Vagina (tissue), 2 donors: ENCODE data around the gene SLC39A1. TPM values are rescaled to one million over a fixed set of nuclear protein-coding genes. Genes with fewer than 3 reads are reported as not detected.

ENCODE experiments used
- DNase-seq, 2 donors: peaks; one replicate each; pipeline ENCODE4 v3.0.0-alpha.2; 2017; ENCODE audit errors: extremely low spot score in 2 of 2
- H3K27ac ChIP-seq: fragments of 200-600 bp; sonication (generic); one replicate; pipeline ENCODE4 v1.5.1; 2019
- H3K27me3 ChIP-seq: fragments of 200-600 bp; sonication (generic); one replicate; pipeline ENCODE4 v1.5.1; 2019
- H3K36me3 ChIP-seq, 2 donors: fragments of 200-600 bp; sonication (generic); one replicate each; pipeline ENCODE4 v1.5.1; 2017 to 2019
- H3K4me1 ChIP-seq: fragments of 200-600 bp; sonication (generic); one replicate; pipeline ENCODE4 v1.5.1; 2019
- H3K4me3 ChIP-seq, 2 donors: fragments of 200-600 bp; sonication (generic); 1 replicate in 1 of 2; 2 replicates in 1 of 2; pipeline ENCODE4 v1.5.1; 2016 to 2019
- H3K9me3 ChIP-seq: fragments of 200-600 bp; sonication (generic); one replicate; pipeline ENCODE4 v1.5.1; 2019
- CTCF ChIP-seq, 3 experiments: fragments of 450-650 bp in 2 of 3; fragments of 200-600 bp in 1 of 3; sonication (generic) in 1 of 3; IDR thresholded peaks; one replicate each; pipeline ENCODE4 v1.5.1; 2017 to 2019; ENCODE audit warnings: antibody characterized with exemption in 3 of 3, mild to moderate bottlenecking in 2 of 3, moderate library complexity in 2 of 3
- POLR2A ChIP-seq, 2 donors: fragments of 450-650 bp; IDR thresholded peaks; one replicate each; pipeline ENCODE4 v1.6.1; 2017; ENCODE audit warnings: antibody characterized with exemption in 2 of 2, mild to moderate bottlenecking in 2 of 2, moderate library complexity in 2 of 2
- POLR2AphosphoS5 ChIP-seq, 2 donors: sonication (generic); formaldehyde crosslinking; IDR thresholded peaks; one replicate each; pipeline ENCODE4 v1.9.0; 2017; ENCODE audit warnings: antibody characterized with exemption in 2 of 2, mild to moderate bottlenecking in 2 of 2, low read depth in 1 of 2; ENCODE audit not compliant: insufficient read depth in 1 of 2
- intact Hi-C: fragments of 100-400 bp; cut with DNase I; formaldehyde crosslinking; loops from one replicate; pipeline ENCODE4 v1.15.1; 2023
- total RNA-seq: library from RNA; depleted of rRNA; stranded (reverse); fragments of >200 nt; gene quantifications from one replicate; pipeline ENCODE4 v1.2.3, GENCODE V29; 2016

Gene SLC39A1
- total RNA-seq, 1 donor from 2014 or later, result 77.8 TPM

DNA sequence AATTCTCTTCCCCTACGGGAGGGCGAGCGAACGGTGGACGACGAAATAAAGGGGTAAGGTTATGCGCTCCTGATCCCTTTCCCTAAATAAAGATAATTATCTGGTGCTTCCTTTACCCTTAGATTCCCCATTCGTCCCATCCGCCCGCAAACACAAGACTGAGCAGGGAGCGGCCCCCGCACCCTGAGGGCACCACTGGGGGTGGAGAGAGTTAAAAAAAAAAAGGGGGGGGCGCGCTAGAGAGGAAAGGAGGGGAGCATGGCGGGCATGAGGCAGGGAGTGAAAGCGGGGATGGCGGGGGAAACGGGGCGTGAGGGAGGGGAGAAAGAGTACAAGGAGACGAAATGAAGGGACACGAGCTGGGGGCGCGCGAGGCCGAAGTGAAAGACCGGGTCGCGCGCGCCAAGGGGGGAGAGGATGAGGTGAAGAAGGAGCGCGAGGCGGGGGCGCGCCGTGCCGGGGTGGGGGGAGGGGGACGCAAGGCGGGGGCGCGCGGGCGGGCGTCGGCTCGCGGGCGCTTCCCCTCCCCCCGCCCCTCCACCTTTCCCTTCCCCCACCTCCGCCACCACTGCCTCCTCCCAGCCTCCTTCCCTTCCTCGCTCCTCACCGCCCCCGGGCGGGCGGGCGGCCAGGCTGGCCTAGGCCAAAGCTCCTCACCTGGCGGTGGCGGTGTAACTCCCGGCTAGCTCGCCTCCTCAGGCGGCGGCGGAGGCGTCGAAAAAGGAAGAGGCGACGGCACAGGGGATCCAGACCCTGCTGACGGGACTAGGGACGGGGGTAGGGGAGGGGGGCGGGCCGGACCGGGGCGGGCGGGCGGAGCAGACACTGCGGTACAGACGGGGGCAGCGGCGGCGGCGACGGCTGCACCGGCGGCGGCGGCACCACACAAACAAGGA is 41.0 kb downstream of the SLC39A1 start:
- H3K36me3 ChIP-seq, result no peaks in the 10 kb centered on the region
- TF ChIP-seq POLR2A (IDR thresholded peaks at IDR 0.05) (no peak), POLR2AphosphoS5 (IDR thresholded peaks at IDR 0.05; ENCODE audit: insufficient read depth in 1 of 2, low read depth in 1 of 2) (no peak), CTCF (IDR thresholded peaks at IDR 0.05) (no peak)
- H3K4me3 ChIP-seq, result peak overlapping the region; percentile 89 to 97
- DNase-seq, result no peak
- no peaks in the 10 kb centered on the region for H3K27me3 ChIP-seq
- intact Hi-C loops, result no loop called here
- no peaks in the 10 kb centered on the region for H3K9me3 ChIP-seq
- H3K27ac ChIP-seq, result peak overlapping the region; percentile 97
- peaks cover 51% of the 10 kb centered on the region for H3K4me1 ChIP-seq

- intact Hi-C loops, result no loop called here
- no peaks in the 10 kb centered on the region for H3K36me3 ChIP-seq
- TF ChIP-seq POLR2A (IDR thresholded peaks at IDR 0.05), result no peak
- no peak for TF ChIP-seq POLR2AphosphoS5 (IDR thresholded peaks at IDR 0.05; ENCODE audit: insufficient read depth in 1 of 2, low read depth in 1 of 2)
- TF ChIP-seq CTCF (IDR thresholded peaks at IDR 0.05), result no peak
- H3K4me3 ChIP-seq, result peak overlapping the region; percentile 89 to 97
- no peak for DNase-seq
- H3K27ac ChIP-seq, result peak overlapping the region; percentile 97
- H3K27me3 ChIP-seq, result no peaks in the 10 kb centered on the region
- peaks cover 51% of the 10 kb centered on the region for H3K4me1 ChIP-seq
- H3K9me3 ChIP-seq, result no peaks in the 10 kb centered on the region
Observed at GRCh38 chr1:153921803-153922075, 41.6 kb downstream of the SLC39A1 start.

DNA sequence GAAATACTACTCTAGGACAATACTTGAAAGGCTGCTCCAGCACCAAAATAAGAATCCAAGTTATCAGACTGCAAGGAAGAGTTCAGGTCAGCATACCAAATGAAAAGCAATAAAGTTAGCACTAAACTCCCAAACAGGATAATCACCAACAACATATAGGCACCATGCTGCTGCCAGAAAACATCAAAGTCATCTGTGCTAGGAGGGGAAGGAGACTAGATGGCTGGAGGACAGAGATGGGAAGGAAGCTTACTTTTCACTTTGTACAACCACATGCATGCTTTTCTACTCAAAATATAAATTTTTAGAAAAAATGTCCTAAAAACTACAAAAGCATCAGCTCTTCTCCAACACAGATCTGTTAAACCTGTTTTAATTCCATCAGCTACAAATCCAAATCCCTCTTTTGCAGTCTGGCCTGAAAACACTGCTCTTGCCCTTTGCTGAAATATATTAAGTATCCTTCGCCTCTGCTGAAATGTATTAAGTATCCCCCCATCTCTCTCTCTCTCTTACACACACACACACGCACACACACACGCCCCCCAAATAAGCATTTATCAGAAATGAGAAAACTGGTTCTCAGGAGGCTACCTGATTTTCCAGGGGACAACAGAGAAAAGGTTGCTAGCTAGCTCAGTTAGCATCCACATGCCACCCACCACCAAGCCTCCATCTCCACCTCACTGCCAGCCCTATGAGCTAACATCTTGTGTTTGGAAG is 42.1 kb downstream of the SLC39A1 start:
- DNase-seq, result no peak
- TF ChIP-seq CTCF (IDR thresholded peaks at IDR 0.05) (no peak), POLR2A (IDR thresholded peaks at IDR 0.05) (no peak), POLR2AphosphoS5 (IDR thresholded peaks at IDR 0.05; ENCODE audit: insufficient read depth in 1 of 2, low read depth in 1 of 2) (no peak)
- H3K36me3 ChIP-seq, result no peaks in the 10 kb centered on the region
- H3K4me1 ChIP-seq, result peaks cover 51% of the 10 kb centered on the region
- intact Hi-C loops, result no loop called here
- peak overlapping the region; percentile 97 for H3K27ac ChIP-seq
- H3K9me3 ChIP-seq, result no peaks in the 10 kb centered on the region
- peak overlapping the region; percentile 89 to 97 for H3K4me3 ChIP-seq
- no peaks in the 10 kb centered on the region for H3K27me3 ChIP-seq

DNA sequence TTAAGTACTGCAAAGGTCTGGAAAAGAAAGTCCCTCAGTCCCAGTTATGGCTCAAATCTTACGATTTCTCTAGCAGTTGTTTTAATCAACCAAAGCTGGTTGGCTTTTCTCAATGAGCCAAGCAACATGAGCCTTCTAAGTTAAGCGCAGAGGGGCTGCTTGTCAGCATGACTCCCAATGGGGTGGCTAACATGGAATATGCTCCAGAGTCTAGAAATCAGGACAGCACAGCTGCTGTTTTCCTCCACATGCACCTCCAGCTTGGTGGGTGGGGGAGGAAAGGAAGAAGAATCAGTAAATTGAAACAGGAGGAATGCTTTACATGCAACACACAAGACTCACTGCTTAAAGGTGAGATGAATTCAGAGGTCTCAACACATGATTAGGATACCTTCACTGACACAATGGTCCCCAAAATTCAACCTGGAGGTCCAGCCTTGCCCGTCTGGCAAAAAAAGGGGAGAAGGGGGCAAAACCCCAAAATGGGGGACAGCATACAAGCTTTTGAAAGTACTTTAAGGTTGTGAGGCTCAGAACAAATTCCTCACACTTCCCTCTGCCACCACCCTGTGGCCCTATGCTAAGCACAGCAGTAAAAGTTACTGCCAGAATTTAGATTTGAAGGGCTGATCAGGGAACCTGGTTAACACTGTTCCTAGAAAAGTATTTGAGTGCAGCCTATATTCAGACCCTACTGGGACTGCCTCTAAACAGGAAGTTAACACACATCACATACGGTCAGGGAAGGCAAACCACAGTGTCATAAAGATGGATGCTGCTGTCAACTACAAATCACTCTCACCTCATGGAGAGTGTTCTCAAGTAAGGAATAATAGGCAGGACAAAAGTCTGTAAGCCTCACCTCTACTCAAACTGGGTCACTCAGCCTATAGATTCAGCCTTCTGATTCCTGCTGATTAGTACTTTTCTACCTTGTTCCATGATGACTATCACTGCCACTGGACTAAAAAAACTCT is 43.2 kb downstream of the SLC39A1 start:
- H3K36me3 ChIP-seq, result no peaks in the 10 kb centered on the region
- H3K27me3 ChIP-seq, result no peaks in the 10 kb centered on the region
- peaks cover 52% of the 10 kb centered on the region for H3K4me1 ChIP-seq
- no peak overlapping the region for H3K4me3 ChIP-seq
- intact Hi-C loops, result no loop called here
- TF ChIP-seq CTCF (IDR thresholded peaks at IDR 0.05) (no peak), POLR2A (IDR thresholded peaks at IDR 0.05) (no peak), POLR2AphosphoS5 (IDR thresholded peaks at IDR 0.05; ENCODE audit: insufficient read depth in 1 of 2, low read depth in 1 of 2) (no peak)
- H3K27ac ChIP-seq, result peak overlapping the region; percentile 25
- no peak for DNase-seq
- no peaks in the 10 kb centered on the region for H3K9me3 ChIP-seq
